HG03103 (cell line): ENCODE results near the gene SAP30.

ENCODE experiments used
- ATAC-seq: cut with Tn5 transposase; IDR thresholded peaks from one replicate; pipeline ENCODE4 v1.9.1; 2021; ENCODE audit warnings: low read depth; ENCODE audit not compliant: unreplicated experiment

SAP30 gene, protein sequence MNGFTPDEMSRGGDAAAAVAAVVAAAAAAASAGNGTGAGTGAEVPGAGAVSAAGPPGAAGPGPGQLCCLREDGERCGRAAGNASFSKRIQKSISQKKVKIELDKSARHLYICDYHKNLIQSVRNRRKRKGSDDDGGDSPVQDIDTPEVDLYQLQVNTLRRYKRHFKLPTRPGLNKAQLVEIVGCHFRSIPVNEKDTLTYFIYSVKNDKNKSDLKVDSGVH

GRCh38 chr4:173370477-173371291 is at the start of gene SAP30:
Gene SAP30 (plus strand): TSS chr4:173370954. CDS start chr4:173371183, 229 bp downstream.
- ATAC-seq: peak; percentile 54

GRCh38 chr4:173325007-173325736 is 45.6 kb upstream of the SAP30 start:
- ATAC-seq: no peak

GRCh38 chr4:173328236-173328901 is 42.4 kb upstream of the SAP30 start:
- no peak for ATAC-seq

- no peak for ATAC-seq
Measured at GRCh38 chr4:173330590-173330989, 40.2 kb upstream of the SAP30 start.

GRCh38 chr4:173332021-173332487 is 38.7 kb upstream of the SAP30 start:
- ATAC-seq: no peak

GRCh38 chr4:173332963-173333657 is 37.6 kb upstream of the SAP30 start:
- no peak for ATAC-seq

DNA sequence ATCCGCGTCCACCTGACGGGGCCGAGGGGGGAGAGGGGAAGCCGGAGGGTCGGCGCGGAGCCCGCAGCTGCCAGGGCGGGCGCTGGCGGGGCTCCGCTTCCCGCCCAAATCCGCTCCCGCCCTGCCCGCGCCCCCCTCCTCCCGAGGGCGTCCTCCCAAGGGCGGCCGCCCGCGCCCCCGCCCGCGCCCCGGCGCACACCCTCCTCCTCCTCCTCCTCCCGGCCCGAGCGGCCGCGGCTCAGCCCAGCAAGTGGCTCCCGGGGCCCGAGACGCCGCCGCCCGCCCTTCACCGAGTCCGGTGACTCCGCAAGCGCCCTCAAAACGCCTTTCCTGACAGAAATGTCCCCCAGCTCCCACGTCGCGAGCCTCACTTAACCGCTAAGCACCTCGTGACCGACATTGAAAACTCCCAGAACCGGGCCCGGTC is 37.1 kb upstream of the SAP30 start:
- ATAC-seq: peak; percentile 0

DNA sequence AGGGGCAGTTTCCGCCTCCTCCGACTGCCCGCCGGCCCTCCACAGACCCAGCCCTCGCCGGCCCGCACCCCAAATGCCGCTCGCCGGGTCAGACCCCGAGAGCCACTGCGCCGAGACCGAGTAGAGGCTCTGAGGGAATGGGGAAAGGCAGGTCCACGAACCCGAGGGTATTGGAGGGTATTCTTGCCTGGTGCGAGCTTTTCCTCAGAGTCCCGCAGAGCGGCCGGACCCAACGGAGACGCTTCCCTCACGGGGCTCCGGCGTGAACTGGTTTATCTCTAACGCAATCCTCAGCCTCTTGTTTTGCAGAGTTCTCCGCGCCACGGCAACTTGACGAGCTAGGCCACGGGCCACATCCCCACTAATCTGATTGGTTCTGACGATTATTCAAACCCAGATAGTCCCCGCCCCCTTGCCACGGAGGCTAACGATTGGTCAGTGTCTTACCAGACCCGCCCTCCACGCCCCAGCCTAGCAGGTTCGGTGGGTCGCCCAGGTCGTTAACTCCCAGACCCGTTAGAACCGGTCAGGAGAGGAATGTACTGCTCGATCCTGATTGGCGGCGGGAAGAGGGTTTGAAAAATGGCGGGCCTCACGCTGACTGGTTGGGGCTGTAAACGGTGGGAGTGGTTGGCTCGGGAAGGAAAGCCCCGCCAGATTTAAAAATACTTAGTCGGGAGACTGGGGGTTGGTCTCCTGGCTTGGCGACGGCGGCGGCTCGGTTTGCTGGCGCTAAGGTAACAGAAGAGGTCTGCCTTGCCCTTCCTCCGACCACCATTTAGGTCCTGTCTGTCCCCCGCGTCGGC is 36.5 kb upstream of the SAP30 start, which contains the start of gene HMGB2:
Gene HMGB2 (minus strand): TSS at position 274 of the 806 bp plus-strand sequence. CDS start 709 bp downstream, outside the sequence.
- ATAC-seq: peak; percentile 86

- ATAC-seq: peak; percentile 28
Measured at GRCh38 chr4:173334891-173335752, 35.6 kb upstream of the SAP30 start.

- ATAC-seq: no peak
Measured at GRCh38 chr4:173337463-173337862, 33.3 kb upstream of the SAP30 start.

- ATAC-seq: no peak
Measured at GRCh38 chr4:173343832-173344397, 26.8 kb upstream of the SAP30 start.

- no peak for ATAC-seq
Measured at GRCh38 chr4:173345648-173346047, 25.1 kb upstream of the SAP30 start.

GRCh38 chr4:173346074-173346473 is 24.7 kb upstream of the SAP30 start:
- ATAC-seq: no peak

DNA sequence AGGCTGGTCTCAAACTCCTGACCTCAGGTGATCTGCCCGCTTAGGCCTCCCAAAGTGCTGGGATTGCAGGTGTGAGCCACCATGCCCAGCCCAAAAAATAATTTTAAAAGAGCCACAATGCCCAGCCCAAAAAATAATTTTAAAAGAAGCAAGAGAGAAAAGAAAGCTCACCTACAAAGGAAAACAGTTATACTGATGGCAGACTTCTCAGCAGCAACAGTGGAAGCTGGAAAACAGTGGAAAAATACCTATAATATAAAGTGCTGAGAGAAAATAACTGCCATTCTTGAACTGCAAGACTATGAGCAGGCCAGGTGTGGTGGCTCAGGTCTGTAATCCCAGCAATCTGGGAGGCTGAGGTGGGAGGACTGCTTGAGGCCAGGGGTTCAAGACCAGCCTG is 23.3 kb upstream of the SAP30 start:
- no peak for ATAC-seq

DNA sequence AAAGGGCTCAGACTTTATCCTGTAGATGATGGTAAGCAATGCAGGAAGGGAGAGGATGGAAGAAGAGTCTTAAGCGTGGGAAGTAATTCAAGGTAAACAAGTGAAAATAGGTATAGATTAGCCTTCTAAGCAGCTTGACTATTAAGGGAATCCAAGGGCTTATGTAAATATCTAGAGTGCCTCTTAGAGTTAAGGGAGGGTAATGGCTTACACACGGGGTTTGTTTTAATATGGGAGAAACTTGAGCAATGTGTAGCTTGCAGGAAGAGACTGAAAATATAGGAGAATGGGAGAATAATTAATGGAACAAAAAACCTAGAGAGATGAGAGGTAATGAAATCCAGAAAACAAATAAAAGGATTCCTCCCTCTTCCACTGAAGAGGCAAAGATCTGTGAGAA is 12.8 kb upstream of the SAP30 start:
- no peak for ATAC-seq

DNA sequence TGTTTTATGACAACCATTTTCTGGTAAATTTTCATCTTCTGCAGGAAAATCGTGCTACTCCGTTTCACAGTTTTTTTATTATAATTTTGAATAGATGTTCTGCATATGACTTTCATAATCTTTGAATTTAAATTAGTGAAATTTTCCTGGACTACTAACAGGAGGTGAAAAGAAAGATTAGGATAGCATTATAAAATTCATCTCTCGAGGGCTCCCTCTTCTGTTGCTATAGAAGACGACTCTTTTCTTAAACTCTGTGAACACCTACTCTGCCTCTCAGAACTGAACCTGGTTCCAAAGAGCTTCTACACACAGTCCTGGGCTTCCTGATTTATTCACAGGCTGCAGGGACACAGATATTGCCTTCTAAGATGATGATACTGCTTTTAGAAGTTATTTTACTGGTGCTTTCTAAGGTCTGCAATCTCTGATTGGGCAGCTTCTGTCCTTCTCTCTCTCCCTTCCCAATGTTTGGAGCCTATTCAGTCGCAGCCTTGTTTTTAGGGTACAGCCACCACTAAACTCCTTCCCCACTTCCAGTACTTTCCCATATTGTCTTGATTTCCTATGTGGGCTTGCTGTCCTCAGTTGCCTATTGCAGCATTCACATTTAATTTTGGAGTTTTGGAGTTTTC is 10.1 kb upstream of the SAP30 start:
- ATAC-seq: no peak

DNA sequence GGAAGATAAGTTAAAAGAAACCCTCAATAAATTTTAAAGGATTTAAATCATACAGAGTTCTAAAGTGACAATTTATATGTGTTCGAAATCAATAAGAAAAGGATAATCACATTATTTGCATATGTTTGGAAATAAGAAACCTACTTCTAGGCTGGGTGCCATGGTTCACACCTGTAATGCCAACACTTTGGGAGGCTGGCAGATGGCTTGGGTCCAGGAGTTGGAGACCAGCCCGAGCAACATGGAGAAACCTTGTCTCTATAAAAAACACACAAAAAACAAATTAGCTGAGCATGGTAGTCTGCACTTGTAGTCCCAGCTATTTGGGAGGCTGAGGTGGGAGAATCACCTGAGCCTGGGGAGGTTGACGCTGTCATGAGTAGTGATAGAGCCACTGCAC is 8.1 kb upstream of the SAP30 start:
- no peak for ATAC-seq
